Loucy (cell line): ENCODE results near the gene STARD10.

Experiments used
- H2AFZ ChIP-seq: fragments of 200-600 bp; sonication (generic); 2 replicates; pipeline ENCODE4 v1.6.0; 2016; ENCODE audit warnings: antibody characterized with exemption, mild to moderate bottlenecking, low read length, moderate library complexity
- H3F3A ChIP-seq: fragments of 200-600 bp; 2 replicates; pipeline ENCODE4 v1.6.0; 2016; ENCODE audit warnings: antibody characterized with exemption, low read depth, mild to moderate bottlenecking
- H3K27me3 ChIP-seq: fragments of 200-600 bp; sonication (generic); 2 replicates; pipeline ENCODE4 v1.6.1; 2014; ENCODE audit warnings: low read length, mild to moderate bottlenecking; ENCODE audit not compliant: insufficient read depth, poor library complexity, severe bottlenecking
- H3K36me3 ChIP-seq: fragments of 200-600 bp; sonication (generic); 2 replicates; pipeline ENCODE4 v1.6.1; 2016; ENCODE audit warnings: low read length; ENCODE audit not compliant: insufficient read depth
- H3K4me1 ChIP-seq: fragments of 200-600 bp; sonication (generic); 2 replicates; pipeline ENCODE4 v1.5.1; 2014; ENCODE audit warnings: low read length, mild to moderate bottlenecking; ENCODE audit not compliant: insufficient read depth, poor library complexity, severe bottlenecking
- H3K4me2 ChIP-seq: fragments of 200-600 bp; sonication (generic); 2 replicates; pipeline ENCODE4 v1.6.0; 2014; ENCODE audit warnings: antibody characterized with exemption, low read length, low read depth, mild to moderate bottlenecking; ENCODE audit not compliant: poor library complexity, severe bottlenecking
- H3K4me3 ChIP-seq: fragments of 200-600 bp; sonication (generic); 2 replicates; pipeline ENCODE4 v1.5.1; 2014; ENCODE audit warnings: low read length, mild to moderate bottlenecking, mixed read lengths; ENCODE audit not compliant: poor library complexity, severe bottlenecking
- H3K79me2 ChIP-seq: fragments of 200-600 bp; sonication (generic); 2 replicates; pipeline ENCODE4 v1.6.1; 2014; ENCODE audit warnings: low read length; ENCODE audit not compliant: insufficient read depth
- H3K9ac ChIP-seq: fragments of 200-600 bp; sonication (generic); 2 replicates; pipeline ENCODE4 v1.6.0; 2014; ENCODE audit warnings: mild to moderate bottlenecking, low read depth, low read length, moderate library complexity; ENCODE audit not compliant: poor library complexity, severe bottlenecking
- H3K9me2 ChIP-seq: fragments of 200-600 bp; sonication (generic); replicated peaks from 2 replicates; pipeline ENCODE4 v1.6.1; 2016; ENCODE audit warnings: low read depth, low read length, mixed read lengths
- H3K9me3 ChIP-seq: fragments of 200-600 bp; sonication (generic); 2 replicates; pipeline ENCODE4 v1.6.1; 2014; ENCODE audit warnings: mild to moderate bottlenecking, antibody characterized with exemption, low read length, low read depth; ENCODE audit not compliant: insufficient read depth
- H4K20me1 ChIP-seq: fragments of 200-600 bp; sonication (generic); 2 replicates; pipeline ENCODE4 v1.6.0; 2014; ENCODE audit warnings: antibody characterized with exemption, low read length, mild to moderate bottlenecking; ENCODE audit not compliant: insufficient read depth, poor library complexity, severe bottlenecking
- CTCF ChIP-seq: fragments of 200-600 bp; sonication (generic); conservative IDR thresholded peaks from 2 replicates; pipeline ENCODE4 v1.5.1; 2014; ENCODE audit warnings: mild to moderate bottlenecking, antibody characterized with exemption, low read length
- EZH2phosphoT487 ChIP-seq: fragments of 200-600 bp; IDR thresholded peaks from 2 replicates; pipeline ENCODE4 v1.6.1; 2018; ENCODE audit warnings: antibody characterized with exemption, mild to moderate bottlenecking, moderate library complexity, borderline replicate concordance

Gene STARD10

DNA sequence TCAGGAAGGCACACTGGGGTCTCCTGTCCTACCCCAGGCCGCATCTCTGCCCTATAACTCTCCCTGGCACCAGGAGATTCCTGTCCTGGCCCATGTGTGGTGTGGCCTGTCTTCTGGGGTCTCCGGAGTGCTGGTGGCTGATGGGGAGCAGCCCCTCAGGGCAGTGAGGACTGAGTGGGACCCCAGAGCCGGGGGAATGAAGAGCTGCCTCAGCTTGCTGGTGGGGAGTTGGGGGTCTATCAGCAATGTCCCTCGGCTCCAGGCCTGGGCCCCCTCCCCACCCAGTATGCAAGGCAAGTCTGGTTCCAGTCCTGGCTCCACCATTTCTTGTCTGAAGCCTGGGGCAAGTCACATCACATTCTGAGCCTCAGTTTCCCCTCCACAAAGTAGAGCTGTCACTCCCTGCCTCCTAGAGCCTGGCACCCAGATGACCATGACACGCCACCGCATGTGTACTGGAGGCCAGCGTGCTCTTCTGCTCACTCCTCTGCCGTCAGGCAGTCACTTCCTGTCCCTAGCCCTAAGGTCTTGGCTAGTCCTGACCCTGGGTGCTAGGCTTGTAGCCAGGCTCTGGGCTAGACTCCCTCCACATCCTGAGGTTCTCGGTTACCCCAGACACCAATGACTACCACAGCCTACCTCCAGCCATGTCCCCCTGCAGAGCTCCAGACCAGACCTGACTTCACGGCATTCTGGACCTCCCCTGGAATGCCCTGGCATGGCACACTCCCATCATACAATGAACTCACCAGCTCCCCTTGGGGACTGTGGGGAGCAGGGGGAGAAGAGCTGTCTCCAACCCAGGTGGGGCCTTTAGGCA, 54.4 kb downstream of the STARD10 start:
- Histone ChIP-seq H3F3A (no peaks in the 10 kb centered on the region), H3K4me3 (no peak overlapping the region), H3K79me2 (peaks cover 49% of the 10 kb centered on the region; the same call in 1 of the 2 replicates), H3K4me1 (peaks cover 53% of the 10 kb centered on the region), H3K27me3 (no peaks in the 10 kb centered on the region), H3K9me3 (no peaks in the 10 kb centered on the region), H3K9me2 (no peaks in the 10 kb centered on the region), H3K36me3 (no peaks in the 10 kb centered on the region), H2AFZ (no peak overlapping the region), H3K9ac (no peak overlapping the region), H4K20me1 (peaks cover 17% of the 10 kb centered on the region), H3K4me2 (peak overlapping the region; percentile 71)
- TF ChIP-seq CTCF (no peak), EZH2phosphoT487 (no peak)

DNA sequence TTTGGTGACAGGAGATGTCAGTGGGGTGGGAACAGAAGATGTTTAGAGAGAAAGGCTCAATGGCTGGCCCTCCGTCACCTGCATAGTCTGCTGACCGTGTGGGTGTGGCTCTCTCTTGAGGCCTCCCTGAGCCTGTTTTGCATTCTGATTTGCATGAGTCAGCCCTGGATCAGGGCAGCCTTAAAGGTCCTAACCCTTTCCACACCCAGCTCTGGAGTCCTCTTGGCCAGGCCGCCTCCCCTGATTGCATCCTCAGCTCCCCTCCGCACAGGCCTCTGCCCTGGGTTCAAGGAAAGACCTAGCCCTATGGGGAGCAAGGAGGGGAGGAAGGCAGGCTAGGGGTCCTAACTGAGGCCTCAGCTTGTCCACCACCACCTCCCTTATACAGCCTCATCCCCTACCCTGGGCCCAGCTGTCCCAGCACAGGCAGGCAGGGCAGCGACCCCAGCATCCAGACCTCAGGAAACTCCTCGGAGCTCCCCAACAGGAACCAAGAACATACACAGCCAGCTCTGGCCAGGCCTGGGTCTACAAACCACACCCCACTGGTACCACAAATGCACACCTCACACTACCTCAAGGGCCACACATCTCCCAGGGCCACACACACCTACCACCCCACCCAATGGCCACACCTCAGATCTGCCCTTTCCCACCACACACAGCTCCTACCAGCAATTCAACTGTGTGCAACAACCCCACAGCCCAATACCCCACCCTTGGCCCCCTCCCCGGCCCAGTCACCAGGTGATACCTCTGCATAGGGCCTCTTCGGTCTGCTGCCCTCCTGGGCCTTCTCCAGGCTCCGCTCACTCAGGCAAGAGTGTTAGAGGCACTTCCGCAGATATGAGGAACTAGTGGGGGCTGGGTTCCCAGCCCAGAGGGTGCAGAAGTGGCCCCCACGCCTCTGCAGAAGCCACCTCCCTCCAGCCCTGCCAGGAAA, 55.4 kb downstream of the STARD10 start:
- Histone ChIP-seq H2AFZ (no peak overlapping the region), H4K20me1 (peaks cover 9% of the 10 kb centered on the region), H3K79me2 (peaks cover 52% of the 10 kb centered on the region; the same call in 1 of the 2 replicates), H3K36me3 (no peaks in the 10 kb centered on the region), H3K9me2 (no peaks in the 10 kb centered on the region), H3K9ac (no peak overlapping the region), H3K4me3 (no peak overlapping the region), H3K27me3 (no peaks in the 10 kb centered on the region), H3F3A (no peaks in the 10 kb centered on the region), H3K9me3 (no peaks in the 10 kb centered on the region), H3K4me2 (no peak overlapping the region), H3K4me1 (peaks cover 44% of the 10 kb centered on the region)
- TF ChIP-seq EZH2phosphoT487 = no peak
- no peak for TF ChIP-seq CTCF

DNA sequence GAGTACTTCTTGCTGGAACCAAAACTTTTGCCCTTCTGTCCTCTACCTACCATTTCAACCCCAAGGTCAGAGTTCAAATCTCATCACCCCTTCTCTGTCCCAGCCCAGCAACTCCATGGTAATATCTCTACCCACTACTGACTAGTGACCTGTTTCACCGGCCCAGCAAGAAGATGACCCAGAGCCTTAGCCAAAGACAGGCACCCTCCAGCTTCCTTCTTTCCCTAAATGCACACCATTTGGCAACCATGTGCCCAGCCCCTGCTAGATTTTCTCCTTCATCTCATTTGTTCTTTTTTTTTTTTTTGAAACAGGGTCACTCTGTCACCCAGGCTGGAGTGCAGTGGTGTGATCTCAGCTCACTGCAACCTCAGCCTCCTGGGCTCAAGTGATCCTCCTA, 56.5 kb downstream of the STARD10 start:
- Histone ChIP-seq H3F3A (no peaks in the 10 kb centered on the region), H3K36me3 (no peaks in the 10 kb centered on the region), H3K9me3 (no peaks in the 10 kb centered on the region), H3K9ac (peak overlapping the region; percentile 55), H4K20me1 (peaks cover 5% of the 10 kb centered on the region), H3K9me2 (no peaks in the 10 kb centered on the region), H3K4me1 (peaks cover 42% of the 10 kb centered on the region), H3K4me2 (peak overlapping the region; percentile 60), H3K4me3 (no peak overlapping the region), H2AFZ (no peak overlapping the region), H3K79me2 (peaks cover 54% of the 10 kb centered on the region; the same call in 1 of the 2 replicates), H3K27me3 (no peaks in the 10 kb centered on the region)
- TF ChIP-seq EZH2phosphoT487 (no peak), CTCF (no peak)
